HG02884 (cell line): ENCODE measurements around the gene CACNA2D4.

ENCODE experiments used
- ATAC-seq: cut with Tn5 transposase; IDR thresholded peaks from one replicate; pipeline ENCODE4 v1.9.1; 2021; ENCODE audit warnings: mild to moderate bottlenecking, moderate library complexity; ENCODE audit not compliant: unreplicated experiment

The CACNA2D4 gene

GRCh38 chr12:1847411-1847810 lies 71.0 kb downstream of the CACNA2D4 start:
- ATAC-seq: no peak

- ATAC-seq: no peak
Measured at GRCh38 chr12:1846421-1847405, 71.7 kb downstream of the CACNA2D4 start.

GRCh38 chr12:1845886-1846285 lies 72.6 kb downstream of the CACNA2D4 start:
- ATAC-seq: no peak

- ATAC-seq: no peak
Measured at GRCh38 chr12:1845427-1845826, 73.0 kb downstream of the CACNA2D4 start.

GRCh38 chr12:1844661-1845409 lies 73.6 kb downstream of the CACNA2D4 start:
- no peak for ATAC-seq

- no peak for ATAC-seq
Measured at GRCh38 chr12:1844223-1844622, 74.2 kb downstream of the CACNA2D4 start.

- no peak for ATAC-seq
Measured at GRCh38 chr12:1843641-1844005, 74.8 kb downstream of the CACNA2D4 start.

GRCh38 chr12:1842905-1843640 lies 75.4 kb downstream of the CACNA2D4 start:
- ATAC-seq: no peak

- ATAC-seq: no peak
Measured at GRCh38 chr12:1842183-1842904, 76.1 kb downstream of the CACNA2D4 start.

GRCh38 chr12:1841586-1842182 lies 76.8 kb downstream of the CACNA2D4 start:
- ATAC-seq: no peak

GRCh38 chr12:1840981-1841425 lies 77.4 kb downstream of the CACNA2D4 start:
- ATAC-seq: no peak

- ATAC-seq: no peak
Measured at GRCh38 chr12:1839956-1840951, 78.2 kb downstream of the CACNA2D4 start.

- ATAC-seq: no peak
Measured at GRCh38 chr12:1839464-1839863, 79.0 kb downstream of the CACNA2D4 start.

- ATAC-seq: no peak
Measured at GRCh38 chr12:1838994-1839365, 79.5 kb downstream of the CACNA2D4 start.

- ATAC-seq: no peak
Measured at GRCh38 chr12:1838205-1838993, 80.1 kb downstream of the CACNA2D4 start.

- ATAC-seq: no peak
Measured at GRCh38 chr12:1837541-1838204, 80.8 kb downstream of the CACNA2D4 start.

GRCh38 chr12:1836854-1837421 lies 81.5 kb downstream of the CACNA2D4 start:
- no peak for ATAC-seq
